Measurements from ENCODE around the gene FGGY. TPM values are rescaled to one million over a fixed set of nuclear protein-coding genes. Genes with fewer than 3 reads are reported as not detected.

Gene FGGY
- total and polyA plus RNA-seq, 2 donors (not counting 1 experiment from before 2014, with no cell fraction given): 6.1 to 38.5 TPM

DNA sequence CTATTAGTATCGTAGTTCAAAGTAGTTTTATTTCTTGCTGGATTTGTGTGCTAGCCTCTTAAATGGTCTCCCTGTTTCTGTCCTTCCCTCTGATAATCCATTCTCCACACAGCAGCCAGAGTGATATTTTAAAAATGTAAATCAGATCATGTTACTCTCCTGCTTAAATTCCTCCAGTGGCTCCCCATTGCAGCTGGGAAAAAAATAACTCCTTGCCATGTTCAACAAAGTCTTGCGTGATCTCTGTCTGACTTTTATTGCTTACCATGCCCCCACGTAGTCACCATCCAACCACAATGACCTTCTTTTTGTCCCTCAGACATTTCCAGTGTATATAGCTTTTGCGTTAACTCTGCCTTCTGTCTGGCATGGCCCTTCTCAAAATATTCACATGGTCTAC is 178.8 kb downstream of the FGGY start:
- CTCF ChIA-PET: no interaction called here
- intact Hi-C loops (cut with micrococcal nuclease): no loop called here
- H3K4me1 Mint-ChIP-seq: no peaks in the 10 kb centered on the region

DNA sequence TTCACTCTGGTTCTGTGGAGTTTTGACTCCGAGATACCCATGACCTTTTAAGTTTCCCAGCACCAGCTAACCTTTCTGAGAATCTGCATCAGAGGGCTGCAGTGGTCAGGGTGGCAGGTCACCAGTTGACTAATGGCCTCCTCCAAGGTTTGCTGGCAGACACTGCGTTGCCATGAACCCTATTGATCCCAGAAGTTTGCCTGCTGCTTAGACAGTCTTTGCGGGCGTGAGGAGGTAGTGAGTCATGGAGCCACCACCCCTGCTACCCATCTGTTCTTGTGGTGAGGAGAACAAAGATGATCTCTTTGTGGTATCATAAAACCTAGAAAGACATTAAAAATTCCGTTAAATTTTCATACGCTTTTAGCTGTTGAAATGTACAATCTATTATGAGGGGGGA is 180.4 kb downstream of the FGGY start:
- ChIA-PET CTCF (interaction anchor here (1.0 kb wide), 1 partner anchor 8 kb away, joined by 3 read pairs; no protein-coding TSS in a partner anchor), POLR2A (no interaction called here)
- DNase-seq: no peak

More for the DNA sequence above, 178.8 kb downstream of the FGGY start:
- Histone ChIP-seq H3K79me2 (ENCODE audit: control insufficient read depth, insufficient read depth, low read length) (no peaks in the 10 kb centered on the region), H3K36me3 (replicated peaks in 1 of 2; ENCODE audit: control extremely low read depth in 1 of 2, control insufficient read depth in 1 of 2, extremely low read depth in 1 of 2, insufficient read depth in 2 of 2, low read length in 1 of 2) (no peaks in the 10 kb centered on the region), H3K4me2 (replicated peaks; ENCODE audit: low read depth, low read length, poor library complexity, severe bottlenecking) (no peak overlapping the region), H3K9me3 (ENCODE audit: control extremely low read depth in 1 of 3, control insufficient read depth in 2 of 3, insufficient read depth in 1 of 3, low read length in 2 of 3) (peaks cover 0 to 10% (median 0%) of the 10 kb centered on the region in 3 donors), H3K4me1 (ENCODE audit: control insufficient read depth in 2 of 2, insufficient read depth in 2 of 2, low read length in 2 of 2) (no peaks in the 10 kb centered on the region), H3K27ac (ENCODE audit: low read length in 2 of 2) (no peak overlapping the region), H3K4me3 (ENCODE audit: control extremely low read depth in 1 of 5, extremely low read depth in 1 of 5, insufficient read depth in 1 of 5, low read depth in 2 of 5, low read length in 4 of 5) (no peak overlapping the region), H2AFZ (ENCODE audit: insufficient read depth, low read depth, low read length, poor library complexity, severe bottlenecking) (no peak overlapping the region), H4K20me1 (ENCODE audit: control insufficient read depth, insufficient read depth, low read length, poor library complexity, severe bottlenecking) (no peaks in the 10 kb centered on the region), H3K27me3 (replicated peaks in 1 of 4; ENCODE audit: control extremely low read depth in 1 of 4, control insufficient read depth in 3 of 4, insufficient read depth in 4 of 4, low read length in 3 of 4) (no peaks in the 10 kb centered on the region), H3K9ac (ENCODE audit: low read length) (no peak overlapping the region)
- H3K4me3 Mint-ChIP-seq: no peak overlapping the region
- H3K27me3 Mint-ChIP-seq: no peaks in the 10 kb centered on the region
- POLR2A ChIA-PET: no interaction called here
- H3K27ac Mint-ChIP-seq: no peak overlapping the region
- no peaks in the 10 kb centered on the region for H3K9me3 Mint-ChIP-seq (ENCODE audit: insufficient read depth)
- DNase-seq: no peak
- no peak for ATAC-seq (ENCODE audit: low read depth)
- TF ChIP-seq EZH2 (IDR thresholded peaks at IDR 0.05; ENCODE audit: borderline replicate concordance, insufficient read depth, low read depth, low read length, poor library complexity, severe bottlenecking): no peak
- TF ChIP-seq, protein P1, sequence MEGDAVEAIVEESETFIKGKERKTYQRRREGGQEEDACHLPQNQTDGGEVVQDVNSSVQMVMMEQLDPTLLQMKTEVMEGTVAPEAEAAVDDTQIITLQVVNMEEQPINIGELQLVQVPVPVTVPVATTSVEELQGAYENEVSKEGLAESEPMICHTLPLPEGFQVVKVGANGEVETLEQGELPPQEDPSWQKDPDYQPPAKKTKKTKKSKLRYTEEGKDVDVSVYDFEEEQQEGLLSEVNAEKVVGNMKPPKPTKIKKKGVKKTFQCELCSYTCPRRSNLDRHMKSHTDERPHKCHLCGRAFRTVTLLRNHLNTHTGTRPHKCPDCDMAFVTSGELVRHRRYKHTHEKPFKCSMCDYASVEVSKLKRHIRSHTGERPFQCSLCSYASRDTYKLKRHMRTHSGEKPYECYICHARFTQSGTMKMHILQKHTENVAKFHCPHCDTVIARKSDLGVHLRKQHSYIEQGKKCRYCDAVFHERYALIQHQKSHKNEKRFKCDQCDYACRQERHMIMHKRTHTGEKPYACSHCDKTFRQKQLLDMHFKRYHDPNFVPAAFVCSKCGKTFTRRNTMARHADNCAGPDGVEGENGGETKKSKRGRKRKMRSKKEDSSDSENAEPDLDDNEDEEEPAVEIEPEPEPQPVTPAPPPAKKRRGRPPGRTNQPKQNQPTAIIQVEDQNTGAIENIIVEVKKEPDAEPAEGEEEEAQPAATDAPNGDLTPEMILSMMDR (IDR thresholded peaks at IDR 0.05): no peak
- 94% methylated on average over 3 of the region's 4 CpGs for WGBS (ENCODE audit: insufficient coverage)

More for the DNA sequence above, 180.4 kb downstream of the FGGY start:
- Histone ChIP-seq H3K36me3 (replicated peaks in 1 of 2; ENCODE audit: control extremely low read depth in 1 of 2, control insufficient read depth in 1 of 2, extremely low read depth in 1 of 2, insufficient read depth in 2 of 2, low read length in 1 of 2) (no peaks in the 10 kb centered on the region), H3K27me3 (replicated peaks in 1 of 4; ENCODE audit: control extremely low read depth in 1 of 4, control insufficient read depth in 3 of 4, insufficient read depth in 4 of 4, low read length in 3 of 4) (no peaks in the 10 kb centered on the region), H3K4me3 (ENCODE audit: control extremely low read depth in 1 of 5, extremely low read depth in 1 of 5, insufficient read depth in 1 of 5, low read depth in 2 of 5, low read length in 4 of 5) (no peak overlapping the region), H3K79me2 (ENCODE audit: control insufficient read depth, insufficient read depth, low read length) (no peaks in the 10 kb centered on the region), H3K4me2 (replicated peaks; ENCODE audit: low read depth, low read length, poor library complexity, severe bottlenecking) (no peak overlapping the region), H3K9ac (ENCODE audit: low read length) (no peak overlapping the region), H3K9me3 (ENCODE audit: control extremely low read depth in 1 of 3, control insufficient read depth in 2 of 3, insufficient read depth in 1 of 3, low read length in 2 of 3) (peaks cover 0 to 1% (median 0%) of the 10 kb centered on the region in 3 donors), H3K27ac (ENCODE audit: low read length in 2 of 2) (no peak overlapping the region), H2AFZ (ENCODE audit: insufficient read depth, low read depth, low read length, poor library complexity, severe bottlenecking) (no peak overlapping the region), H4K20me1 (ENCODE audit: control insufficient read depth, insufficient read depth, low read length, poor library complexity, severe bottlenecking) (no peaks in the 10 kb centered on the region), H3K4me1 (ENCODE audit: control insufficient read depth in 2 of 2, insufficient read depth in 2 of 2, low read length in 2 of 2) (no peaks in the 10 kb centered on the region)
- Mint-ChIP-seq H3K9me3 (ENCODE audit: insufficient read depth) (no peaks in the 10 kb centered on the region), H3K4me3 (no peak overlapping the region), H3K27me3 (no peaks in the 10 kb centered on the region), H3K4me1 (peaks cover 8% of the 10 kb centered on the region), H3K27ac (no peak overlapping the region)
- TF ChIP-seq, protein P1 (IDR thresholded peaks at IDR 0.05): no peak
- no peak for TF ChIP-seq EZH2 (IDR thresholded peaks at IDR 0.05; ENCODE audit: borderline replicate concordance, insufficient read depth, low read depth, low read length, poor library complexity, severe bottlenecking)
- intact Hi-C loops (cut with micrococcal nuclease): no loop called here
- 100% methylated on average over 1 of the region's 6 CpGs for WGBS (ENCODE audit: insufficient coverage)
- no peak for ATAC-seq (ENCODE audit: low read depth)
